Activated naive CD4-positive, alpha-beta T cell treated with anti-CD3 and anti-CD28 coated beads, Interleukin-2, amount 10 ng/mL, durations not matched to agents 7 days and 5 days (primary cell): ENCODE measurements around the gene JMY.

ENCODE experiments used
- CTCF ChIA-PET: fragments of 350-600 bp; sonication (Branson Sonifier 250); formaldehyde crosslinking; loops from one replicate; lab custom pipeline; 2021; ENCODE audit warnings: antibody characterized with exemption; lab: Charles Lee
- DNase-seq: peaks from one replicate; pipeline ENCODE4 v3.0.0-alpha.2; 2020
- H3K27ac Mint-ChIP-seq: one replicate; pipeline ENCODE4 v1.8.0; 2021; ENCODE audit warnings: mild to moderate bottlenecking, moderate library complexity, mixed read lengths
- H3K27me3 Mint-ChIP-seq: one replicate; pipeline ENCODE4 v1.8.0; 2021; ENCODE audit warnings: mild to moderate bottlenecking, mixed read lengths
- H3K36me3 Mint-ChIP-seq: one replicate; pipeline ENCODE4 v1.8.0; 2021; ENCODE audit warnings: mixed read lengths
- H3K4me1 Mint-ChIP-seq: one replicate; pipeline ENCODE4 v1.8.0; 2021; ENCODE audit warnings: mixed read lengths
- H3K4me3 Mint-ChIP-seq: one replicate; pipeline ENCODE4 v1.8.0; 2021; ENCODE audit warnings: mild to moderate bottlenecking, moderate library complexity, mixed read lengths
- H3K9me3 Mint-ChIP-seq: one replicate; pipeline ENCODE4 v1.8.0; 2021; ENCODE audit warnings: mixed read lengths

The JMY gene

DNA sequence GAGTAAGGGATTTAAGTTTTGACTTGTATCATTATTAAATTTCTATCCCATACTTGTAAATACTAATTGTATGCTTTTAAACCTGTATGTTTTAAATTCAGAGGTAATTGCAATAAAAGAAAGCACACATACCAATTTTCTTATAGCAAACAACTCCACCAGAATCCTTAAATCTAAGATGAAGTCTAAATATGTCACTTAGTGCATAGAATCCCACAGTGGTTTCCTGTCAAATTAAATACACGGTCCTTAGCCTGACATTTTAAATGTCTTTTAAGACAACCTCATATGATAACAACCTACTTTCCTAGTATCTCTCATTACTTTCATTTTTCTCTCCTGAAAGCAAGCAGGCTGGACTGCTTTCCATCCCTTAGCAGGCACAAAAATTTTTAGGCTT is 52.0 kb downstream of the JMY start:
- no peak overlapping the region for H3K4me3 Mint-ChIP-seq
- DNase-seq, result no peak
- H3K27ac Mint-ChIP-seq, result no peak overlapping the region
- H3K4me1 Mint-ChIP-seq, result peaks cover 6% of the 10 kb centered on the region
- CTCF ChIA-PET, result no interaction called here
- no peaks in the 10 kb centered on the region for H3K27me3 Mint-ChIP-seq
- no peaks in the 10 kb centered on the region for H3K9me3 Mint-ChIP-seq
- peaks cover 12% of the 10 kb centered on the region for H3K36me3 Mint-ChIP-seq

- Mint-ChIP-seq H3K27ac (no peak overlapping the region), H3K27me3 (no peaks in the 10 kb centered on the region), H3K4me3 (no peak overlapping the region), H3K4me1 (no peaks in the 10 kb centered on the region), H3K36me3 (peaks cover 7% of the 10 kb centered on the region), H3K9me3 (no peaks in the 10 kb centered on the region)
- DNase-seq, result no peak
- CTCF ChIA-PET, result no interaction called here
These were observed 59.1 kb downstream of the JMY start for GRCh38 chr5:79295029-79295428.

GRCh38 chr5:79297661-79298060 is 61.7 kb downstream of the JMY start:
- Mint-ChIP-seq H3K27me3 (no peaks in the 10 kb centered on the region), H3K36me3 (peaks cover 7% of the 10 kb centered on the region), H3K9me3 (no peaks in the 10 kb centered on the region), H3K27ac (no peak overlapping the region), H3K4me1 (no peaks in the 10 kb centered on the region), H3K4me3 (no peak overlapping the region)
- no peak for DNase-seq
- CTCF ChIA-PET, result no interaction called here

DNA sequence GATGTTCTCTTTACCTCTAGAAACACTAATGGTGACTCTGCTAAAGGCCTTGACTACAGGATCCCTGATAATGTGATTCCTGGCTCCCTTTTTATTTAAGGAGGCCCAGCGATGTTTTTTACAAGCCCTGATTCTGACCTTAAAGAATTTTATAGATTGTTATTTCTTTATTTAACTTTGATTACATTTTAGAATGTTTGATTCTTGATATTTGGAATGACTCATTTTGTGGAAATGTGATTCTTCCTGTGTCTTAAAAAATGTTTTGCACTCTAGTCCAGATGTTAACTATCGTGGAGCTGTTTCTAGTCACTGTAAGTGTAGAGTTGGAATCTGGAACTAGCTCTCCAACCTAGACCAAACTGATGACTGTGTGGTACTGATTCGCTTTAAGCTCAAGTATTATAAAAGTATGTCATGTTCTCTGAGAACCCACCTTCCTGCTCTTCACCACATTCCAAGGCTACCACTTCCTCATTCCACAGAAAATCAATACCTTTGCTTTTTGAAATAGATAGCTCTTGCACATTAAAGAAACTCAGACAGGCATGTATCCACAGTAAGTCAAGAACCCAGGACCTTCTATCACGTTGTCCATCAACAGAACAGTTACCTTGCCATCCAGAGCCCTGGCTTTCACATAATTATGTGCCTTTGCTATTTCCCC is 65.2 kb downstream of the JMY start:
- DNase-seq, result no peak
- H3K36me3 Mint-ChIP-seq, result peaks cover 10% of the 10 kb centered on the region
- no peak overlapping the region for H3K4me3 Mint-ChIP-seq
- H3K4me1 Mint-ChIP-seq, result no peaks in the 10 kb centered on the region
- H3K9me3 Mint-ChIP-seq, result no peaks in the 10 kb centered on the region
- H3K27me3 Mint-ChIP-seq, result no peaks in the 10 kb centered on the region
- no peak overlapping the region for H3K27ac Mint-ChIP-seq
- CTCF ChIA-PET, result no interaction called here

DNA sequence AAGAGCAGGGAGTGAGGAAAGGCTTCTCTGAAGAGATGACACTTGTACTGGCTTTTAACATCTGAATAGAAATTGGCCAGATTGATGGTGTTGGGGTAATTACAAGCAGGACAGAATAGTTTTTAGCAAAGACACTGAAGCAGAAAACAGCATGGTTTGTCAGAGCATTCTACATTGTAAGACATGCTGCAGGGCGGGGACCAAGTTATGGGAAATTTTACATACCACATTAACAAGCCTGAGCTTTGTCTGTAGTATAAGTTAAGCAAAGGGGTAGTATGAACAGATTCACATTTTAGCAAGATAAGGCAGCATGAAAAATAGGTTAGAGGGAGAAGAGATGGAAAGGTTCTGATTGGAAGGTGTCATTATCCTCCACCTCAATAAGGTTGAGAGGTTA is 66.5 kb downstream of the JMY start:
- CTCF ChIA-PET, result no interaction called here
- Mint-ChIP-seq H3K4me1 (no peaks in the 10 kb centered on the region), H3K36me3 (peaks cover 18% of the 10 kb centered on the region)

DNA sequence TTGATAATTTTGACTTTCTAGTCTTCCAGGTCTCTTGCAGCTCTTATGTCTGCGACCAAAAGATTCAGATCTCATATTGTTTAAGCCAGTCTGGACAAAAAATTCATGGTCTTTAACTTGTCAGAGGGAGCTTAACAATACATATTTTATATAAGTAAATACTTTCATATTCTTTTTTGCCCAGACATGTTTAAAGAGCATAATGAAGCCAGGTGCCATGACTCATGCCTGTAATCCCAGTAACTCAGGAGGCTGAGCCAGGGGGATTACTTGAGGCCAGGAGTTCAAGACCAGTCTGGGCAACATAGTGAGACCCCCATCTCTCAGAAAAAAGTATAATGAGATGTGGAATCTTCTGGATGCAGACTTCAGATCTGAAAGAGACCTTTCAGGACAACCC is 69.8 kb downstream of the JMY start:
- Mint-ChIP-seq H3K4me1 (no peaks in the 10 kb centered on the region), H3K4me3 (no peak overlapping the region), H3K27ac (no peak overlapping the region), H3K36me3 (peaks cover 16% of the 10 kb centered on the region), H3K9me3 (no peaks in the 10 kb centered on the region), H3K27me3 (no peaks in the 10 kb centered on the region)
- CTCF ChIA-PET, result interaction anchor here (0.6 kb wide), 1 partner anchor 106 kb away, joined by 3 read pairs; no protein-coding TSS in a partner anchor
- DNase-seq, result no peak

More for the DNA sequence above, 66.5 kb downstream of the JMY start:
- H3K4me3 Mint-ChIP-seq, result no peak overlapping the region
- H3K9me3 Mint-ChIP-seq, result no peaks in the 10 kb centered on the region
- no peak for DNase-seq
- H3K27ac Mint-ChIP-seq, result no peak overlapping the region
- no peaks in the 10 kb centered on the region for H3K27me3 Mint-ChIP-seq

DNA sequence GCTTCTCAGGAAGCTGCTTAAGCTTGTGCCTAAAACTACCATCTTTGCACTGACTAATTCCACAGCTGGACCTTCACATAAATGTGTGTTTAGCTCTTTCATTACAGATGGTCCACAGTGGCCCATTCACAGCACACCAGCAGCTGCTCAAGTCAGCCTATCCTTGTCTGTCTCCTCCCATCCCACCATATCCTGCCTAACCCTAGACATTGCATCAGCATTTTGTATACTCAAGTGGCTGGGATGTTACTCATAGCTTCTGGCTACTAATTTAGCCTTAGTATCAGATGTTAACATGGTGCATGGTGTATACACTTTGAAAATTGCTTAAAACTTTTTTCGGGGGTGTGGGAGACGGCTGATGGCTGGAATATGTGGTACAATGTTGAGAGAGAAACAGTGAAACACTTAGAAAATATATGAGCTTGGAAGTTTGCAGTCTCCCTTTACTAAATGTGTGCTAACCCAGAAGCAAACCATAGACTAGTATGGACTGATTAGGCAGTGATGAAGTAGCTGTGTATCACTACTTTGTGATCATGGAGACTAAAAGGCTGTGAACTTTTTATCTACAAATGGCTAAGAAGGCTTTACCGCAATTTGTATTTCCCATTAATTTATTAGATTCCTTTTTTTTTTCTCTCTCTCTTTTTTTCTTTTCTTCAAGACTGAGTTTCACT is 83.1 kb downstream of the JMY start:
- DNase-seq, result no peak
- H3K36me3 Mint-ChIP-seq, result peaks cover 14% of the 10 kb centered on the region
- no peak overlapping the region for H3K4me3 Mint-ChIP-seq
- H3K4me1 Mint-ChIP-seq, result no peaks in the 10 kb centered on the region
- CTCF ChIA-PET, result no interaction called here
- no peak overlapping the region for H3K27ac Mint-ChIP-seq
- H3K27me3 Mint-ChIP-seq, result no peaks in the 10 kb centered on the region
- H3K9me3 Mint-ChIP-seq, result no peaks in the 10 kb centered on the region

DNA sequence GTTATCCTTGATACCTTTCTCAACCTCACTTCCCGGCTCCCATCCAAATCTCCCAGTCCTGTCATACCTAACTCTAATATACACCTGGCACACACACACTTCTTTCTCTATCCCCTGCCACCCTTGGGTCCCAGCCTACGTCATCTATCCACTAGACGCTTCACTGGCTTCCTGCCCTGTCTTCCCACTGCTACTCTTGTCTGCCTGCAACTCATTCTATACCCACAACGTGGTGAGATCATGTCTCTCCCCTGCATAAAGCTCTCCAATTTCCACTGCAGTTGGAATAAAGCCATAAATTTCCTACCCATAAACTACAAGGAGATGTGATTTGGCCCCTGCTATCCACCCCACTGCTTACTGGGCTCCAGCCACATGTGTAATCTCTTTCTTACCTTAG is 93.5 kb downstream of the JMY start:
- Mint-ChIP-seq H3K27ac (no peak overlapping the region), H3K4me1 (no peaks in the 10 kb centered on the region), H3K36me3 (no peaks in the 10 kb centered on the region), H3K27me3 (peaks cover 7% of the 10 kb centered on the region), H3K9me3 (no peaks in the 10 kb centered on the region), H3K4me3 (no peak overlapping the region)
- DNase-seq, result no peak
- CTCF ChIA-PET, result no interaction called here

DNA sequence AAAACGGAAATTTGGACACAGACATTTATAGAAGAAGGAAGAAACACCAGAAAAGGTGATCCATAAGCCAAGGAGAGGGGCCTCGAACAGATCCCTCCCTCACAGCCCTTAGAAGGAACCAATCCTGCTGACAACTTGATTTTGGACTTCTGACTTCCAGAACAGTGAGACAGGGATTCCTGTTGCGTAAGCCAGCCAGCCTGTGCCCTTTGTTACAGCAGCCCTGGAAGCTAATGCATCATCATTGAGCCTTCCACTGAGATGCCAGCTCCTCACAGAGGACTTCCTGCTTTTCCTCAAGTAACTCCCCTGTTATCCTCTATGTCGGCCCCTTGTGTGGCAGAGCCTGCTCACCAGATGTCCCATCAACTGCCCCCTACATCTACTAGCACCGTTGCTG is 94.1 kb downstream of the JMY start:
- no peak for DNase-seq
- peaks cover 7% of the 10 kb centered on the region for H3K27me3 Mint-ChIP-seq
- H3K4me3 Mint-ChIP-seq, result no peak overlapping the region
- H3K4me1 Mint-ChIP-seq, result no peaks in the 10 kb centered on the region
- H3K27ac Mint-ChIP-seq, result no peak overlapping the region
- CTCF ChIA-PET, result no interaction called here
- H3K36me3 Mint-ChIP-seq, result no peaks in the 10 kb centered on the region
- no peaks in the 10 kb centered on the region for H3K9me3 Mint-ChIP-seq

- CTCF ChIA-PET, result no interaction called here
- H3K9me3 Mint-ChIP-seq, result no peaks in the 10 kb centered on the region
- peaks cover 13% of the 10 kb centered on the region for H3K27me3 Mint-ChIP-seq
- DNase-seq, result no peak
- H3K27ac Mint-ChIP-seq, result no peak overlapping the region
- no peaks in the 10 kb centered on the region for H3K4me1 Mint-ChIP-seq
- H3K36me3 Mint-ChIP-seq, result no peaks in the 10 kb centered on the region
- H3K4me3 Mint-ChIP-seq, result no peak overlapping the region
These were observed 98.1 kb downstream of the JMY start for GRCh38 chr5:79333852-79334557.

GRCh38 chr5:79346420-79346824 is 110.5 kb downstream of the JMY start:
- CTCF ChIA-PET, result no interaction called here
- no peaks in the 10 kb centered on the region for H3K27me3 Mint-ChIP-seq
- H3K4me1 Mint-ChIP-seq, result no peaks in the 10 kb centered on the region
- no peaks in the 10 kb centered on the region for H3K36me3 Mint-ChIP-seq
- no peak for DNase-seq
- H3K27ac Mint-ChIP-seq, result no peak overlapping the region
- H3K4me3 Mint-ChIP-seq, result no peak overlapping the region
- no peaks in the 10 kb centered on the region for H3K9me3 Mint-ChIP-seq

DNA sequence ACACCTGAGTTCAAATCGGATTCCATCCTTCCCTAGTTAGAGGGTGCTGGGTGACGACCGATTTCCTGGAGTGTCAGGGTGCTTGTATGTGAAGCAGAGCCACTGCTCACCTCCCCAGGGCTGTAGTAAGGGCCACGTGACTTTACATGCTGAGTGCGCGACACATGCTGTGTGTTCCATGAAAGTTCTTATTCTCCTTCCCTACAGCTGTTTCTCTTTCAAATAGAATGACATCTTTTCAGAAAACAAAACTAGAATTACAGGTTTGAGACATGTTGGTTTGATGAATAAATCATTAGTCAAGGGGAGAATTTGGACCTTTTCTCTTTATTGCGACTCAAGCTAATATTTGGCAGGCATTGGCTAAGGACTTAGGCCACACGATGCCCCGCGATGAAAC is 113.1 kb downstream of the JMY start:
- no peaks in the 10 kb centered on the region for H3K36me3 Mint-ChIP-seq
- H3K27ac Mint-ChIP-seq, result no peak overlapping the region
- no peak overlapping the region for H3K4me3 Mint-ChIP-seq
- peaks cover 2% of the 10 kb centered on the region for H3K9me3 Mint-ChIP-seq
- DNase-seq, result no peak
- CTCF ChIA-PET, result no interaction called here
- no peaks in the 10 kb centered on the region for H3K4me1 Mint-ChIP-seq
- H3K27me3 Mint-ChIP-seq, result no peaks in the 10 kb centered on the region

DNA sequence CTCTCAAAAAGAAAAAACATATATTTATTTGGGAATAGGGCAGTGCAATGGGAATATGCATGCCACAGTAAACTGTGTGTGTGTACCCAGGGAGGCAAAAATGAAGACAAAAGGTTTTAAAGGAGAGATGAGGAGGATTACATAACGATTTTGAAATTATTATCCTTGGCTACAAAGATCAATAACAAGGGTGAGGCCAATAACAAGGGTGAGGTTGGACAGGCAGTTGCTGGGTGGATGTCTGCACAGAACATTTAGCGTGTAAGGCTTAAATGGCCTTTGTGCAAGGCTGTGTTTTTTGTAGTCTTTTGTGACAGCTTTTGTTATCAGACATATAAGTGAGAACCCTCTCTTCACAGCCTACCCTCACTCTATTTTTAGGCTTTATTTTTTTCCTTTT is 114.0 kb downstream of the JMY start:
- DNase-seq, result no peak
- Mint-ChIP-seq H3K27me3 (no peaks in the 10 kb centered on the region), H3K27ac (no peak overlapping the region), H3K4me3 (no peak overlapping the region), H3K36me3 (no peaks in the 10 kb centered on the region), H3K4me1 (no peaks in the 10 kb centered on the region), H3K9me3 (peaks cover 2% of the 10 kb centered on the region)
- CTCF ChIA-PET, result no interaction called here

DNA sequence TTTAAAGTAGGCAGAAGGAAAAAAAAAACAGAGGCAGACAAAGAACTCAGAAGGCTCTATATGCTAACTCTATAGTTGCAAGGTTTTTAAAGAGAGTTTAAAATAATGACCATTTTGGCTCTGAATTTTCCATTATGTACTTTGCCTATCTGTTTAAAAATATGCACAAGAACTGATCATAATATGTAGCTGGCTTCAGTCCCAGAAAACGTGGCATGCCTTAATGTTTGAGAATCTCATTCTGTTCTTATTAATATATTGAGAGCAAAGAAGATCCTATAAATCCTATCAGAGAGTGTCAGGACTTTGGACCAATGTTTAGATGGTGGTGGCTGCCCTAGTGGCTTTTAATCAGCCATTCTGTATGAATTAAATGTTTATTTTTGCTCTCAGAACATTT is 121.5 kb downstream of the JMY start:
- no peaks in the 10 kb centered on the region for H3K36me3 Mint-ChIP-seq
- H3K4me1 Mint-ChIP-seq, result no peaks in the 10 kb centered on the region
- no peak for DNase-seq
- no peak overlapping the region for H3K4me3 Mint-ChIP-seq
- no peak overlapping the region for H3K27ac Mint-ChIP-seq
- CTCF ChIA-PET, result no interaction called here
- peaks cover 2% of the 10 kb centered on the region for H3K9me3 Mint-ChIP-seq
- no peaks in the 10 kb centered on the region for H3K27me3 Mint-ChIP-seq
